Testis (tissue), 2 donors: Measurements from ENCODE around the gene RASL10A.

Source experiments
- POLR2A ChIP-seq: fragments of 450-650 bp; IDR thresholded peaks from one replicate; pipeline ENCODE4 v1.6.1; 2017; ENCODE audit warnings: antibody characterized with exemption, mild to moderate bottlenecking, moderate library complexity
- TF ChIP-seq, protein P1 (sequence below), 3 experiments: fragments of 450-650 bp in 2 of 3; fragments of 200-600 bp in 1 of 3; sonication (generic) in 1 of 3; IDR thresholded peaks; one replicate each; pipeline ENCODE4 v1.5.1; 2016 to 2019; ENCODE audit warnings: antibody characterized with exemption in 3 of 3, mild to moderate bottlenecking in 2 of 3, moderate library complexity in 1 of 3

DNA sequence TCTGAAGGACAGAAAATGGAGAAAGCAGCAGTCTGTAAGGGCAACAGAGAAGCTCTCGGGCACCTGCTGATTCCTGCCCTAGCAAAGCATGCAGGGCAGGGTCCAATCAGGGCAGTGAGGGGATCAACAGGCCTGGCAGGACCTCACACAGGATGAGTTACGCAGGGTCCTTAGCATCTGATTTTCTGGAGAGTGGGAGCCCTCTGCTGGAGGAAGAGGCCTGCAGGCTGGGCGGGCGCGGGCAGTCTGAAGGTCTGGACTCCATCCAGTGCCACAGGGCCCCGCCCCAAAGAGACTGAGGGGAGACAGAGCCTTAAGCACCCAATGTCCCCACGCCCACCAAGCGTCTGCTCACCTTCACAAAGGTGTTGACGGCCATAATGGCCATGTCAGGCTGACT lies 44.0 kb upstream of the RASL10A start:
- TF ChIP-seq, protein P1, sequence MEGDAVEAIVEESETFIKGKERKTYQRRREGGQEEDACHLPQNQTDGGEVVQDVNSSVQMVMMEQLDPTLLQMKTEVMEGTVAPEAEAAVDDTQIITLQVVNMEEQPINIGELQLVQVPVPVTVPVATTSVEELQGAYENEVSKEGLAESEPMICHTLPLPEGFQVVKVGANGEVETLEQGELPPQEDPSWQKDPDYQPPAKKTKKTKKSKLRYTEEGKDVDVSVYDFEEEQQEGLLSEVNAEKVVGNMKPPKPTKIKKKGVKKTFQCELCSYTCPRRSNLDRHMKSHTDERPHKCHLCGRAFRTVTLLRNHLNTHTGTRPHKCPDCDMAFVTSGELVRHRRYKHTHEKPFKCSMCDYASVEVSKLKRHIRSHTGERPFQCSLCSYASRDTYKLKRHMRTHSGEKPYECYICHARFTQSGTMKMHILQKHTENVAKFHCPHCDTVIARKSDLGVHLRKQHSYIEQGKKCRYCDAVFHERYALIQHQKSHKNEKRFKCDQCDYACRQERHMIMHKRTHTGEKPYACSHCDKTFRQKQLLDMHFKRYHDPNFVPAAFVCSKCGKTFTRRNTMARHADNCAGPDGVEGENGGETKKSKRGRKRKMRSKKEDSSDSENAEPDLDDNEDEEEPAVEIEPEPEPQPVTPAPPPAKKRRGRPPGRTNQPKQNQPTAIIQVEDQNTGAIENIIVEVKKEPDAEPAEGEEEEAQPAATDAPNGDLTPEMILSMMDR (IDR thresholded peaks at IDR 0.05): peak; percentile 38 to 50 (median 42)
- TF ChIP-seq POLR2A: no peak
